ENCODE results near the gene URB1. TPM values are rescaled to one million over a fixed set of nuclear protein-coding genes. Genes with fewer than 3 reads are reported as not detected.

The URB1 gene
- polyA plus RNA-seq, 1 donor (not counting 4 experiments of a cell fraction or from before 2014, with no cell fraction given): 9.0 TPM

DNA sequence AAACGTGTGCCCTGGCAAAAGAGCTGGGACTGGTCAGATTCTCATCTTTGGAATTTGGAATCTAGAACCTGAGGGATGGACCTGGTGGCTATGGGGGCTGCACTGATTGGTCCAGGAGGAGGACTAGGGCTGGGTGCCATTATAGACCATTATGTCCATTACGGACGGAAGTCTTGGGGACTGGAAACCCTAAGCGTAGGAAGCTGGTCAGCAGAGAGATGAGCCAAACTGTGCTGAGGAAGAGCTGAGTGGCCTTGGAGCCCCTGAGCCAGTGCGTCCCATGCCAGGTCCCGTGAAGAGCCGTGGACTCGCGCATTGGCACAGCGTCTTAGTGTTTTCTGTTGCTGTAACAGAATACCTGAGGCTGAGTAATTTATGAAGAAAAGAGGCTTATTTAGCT is 84.1 kb downstream of the URB1 start:
- dilution Hi-C loops (cut with MboI; ENCODE audit: extremely low pct_ligation_motif_present, low sequenced_read_pairs): no loop called here
- H3K27me3 ChIP-seq (ENCODE audit: control insufficient read depth, extremely low read depth, insufficient read depth, low read length): no peaks in the 10 kb centered on the region
- no peaks in the 10 kb centered on the region for H4K20me1 ChIP-seq (ENCODE audit: control insufficient read depth, extremely low read depth, insufficient read depth, low read length)
- no peak overlapping the region for H3K4me2 ChIP-seq (ENCODE audit: control insufficient read depth, extremely low read depth, insufficient read depth, low read depth, low read length)
- H3K27ac ChIP-seq (ENCODE audit: control insufficient read depth, insufficient read depth, low read length): no peak overlapping the region
- H3K9me3 ChIP-seq (ENCODE audit: control insufficient read depth, low read depth, low read length): no peaks in the 10 kb centered on the region
- TF ChIP-seq EZH2 (IDR thresholded peaks at IDR 0.05; ENCODE audit: low read length): no peak
- TF ChIP-seq, protein P1, sequence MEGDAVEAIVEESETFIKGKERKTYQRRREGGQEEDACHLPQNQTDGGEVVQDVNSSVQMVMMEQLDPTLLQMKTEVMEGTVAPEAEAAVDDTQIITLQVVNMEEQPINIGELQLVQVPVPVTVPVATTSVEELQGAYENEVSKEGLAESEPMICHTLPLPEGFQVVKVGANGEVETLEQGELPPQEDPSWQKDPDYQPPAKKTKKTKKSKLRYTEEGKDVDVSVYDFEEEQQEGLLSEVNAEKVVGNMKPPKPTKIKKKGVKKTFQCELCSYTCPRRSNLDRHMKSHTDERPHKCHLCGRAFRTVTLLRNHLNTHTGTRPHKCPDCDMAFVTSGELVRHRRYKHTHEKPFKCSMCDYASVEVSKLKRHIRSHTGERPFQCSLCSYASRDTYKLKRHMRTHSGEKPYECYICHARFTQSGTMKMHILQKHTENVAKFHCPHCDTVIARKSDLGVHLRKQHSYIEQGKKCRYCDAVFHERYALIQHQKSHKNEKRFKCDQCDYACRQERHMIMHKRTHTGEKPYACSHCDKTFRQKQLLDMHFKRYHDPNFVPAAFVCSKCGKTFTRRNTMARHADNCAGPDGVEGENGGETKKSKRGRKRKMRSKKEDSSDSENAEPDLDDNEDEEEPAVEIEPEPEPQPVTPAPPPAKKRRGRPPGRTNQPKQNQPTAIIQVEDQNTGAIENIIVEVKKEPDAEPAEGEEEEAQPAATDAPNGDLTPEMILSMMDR (optimal IDR thresholded peaks at IDR 0.05 in 1 of 3, IDR thresholded peaks at IDR 0.05 in 1 of 3, conservative IDR thresholded peaks at IDR 0.05 in 1 of 3; ENCODE audit: extremely low read depth in 1 of 3, insufficient read depth in 2 of 3, low read length in 3 of 3): no peak
- no peak overlapping the region for H2AFZ ChIP-seq (ENCODE audit: control insufficient read depth, low read length)
- no peak for FAIRE-seq
- H3K36me3 ChIP-seq (ENCODE audit: control insufficient read depth in 2 of 2, extremely low read depth in 1 of 2, insufficient read depth in 2 of 2, low read length in 2 of 2): peaks cover 23 to 31% of the 10 kb centered on the region in 2 experiments
- no peaks in the 10 kb centered on the region for H3K9me1 ChIP-seq (ENCODE audit: control insufficient read depth, extremely low read depth, insufficient read depth, low read length)
- no peaks in the 10 kb centered on the region for H3K79me2 ChIP-seq (ENCODE audit: control insufficient read depth, insufficient read depth, low read length)
- DNase-seq (ENCODE audit: low read depth, low spot score): no peak
- H3K4me3 ChIP-seq (ENCODE audit: control insufficient read depth in 2 of 3, extremely low read depth in 1 of 3, insufficient read depth in 2 of 3, low read depth in 1 of 3, low read length in 3 of 3): no peak overlapping the region
- no peaks in the 10 kb centered on the region for H3K4me1 ChIP-seq (ENCODE audit: control insufficient read depth, extremely low read depth, insufficient read depth, low read length)
- no peak overlapping the region for H3K9ac ChIP-seq (ENCODE audit: control insufficient read depth, extremely low read depth, insufficient read depth, low read length)

DNA sequence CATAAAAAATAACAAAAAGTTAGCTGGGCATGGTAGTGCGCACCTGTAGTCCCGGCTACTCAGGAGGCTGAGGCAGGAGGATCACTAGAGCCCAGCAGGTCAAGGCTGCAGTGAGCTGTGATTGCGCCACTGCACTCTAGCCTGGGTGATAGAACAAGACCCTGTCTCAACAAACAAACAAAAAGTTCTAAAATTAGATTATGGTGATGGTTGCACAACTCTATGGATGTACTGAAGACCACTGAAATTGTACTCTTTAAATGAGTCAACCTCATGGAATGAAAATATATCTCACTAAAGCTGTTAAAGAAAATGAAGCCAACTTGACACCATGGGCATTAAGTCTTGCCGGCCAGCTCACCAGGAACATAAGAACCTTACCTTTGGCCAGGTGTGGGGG is 85.1 kb downstream of the URB1 start:
- H4K20me1 ChIP-seq (ENCODE audit: control insufficient read depth, extremely low read depth, insufficient read depth, low read length): no peaks in the 10 kb centered on the region
- no peak for DNase-seq (ENCODE audit: low read depth, low spot score)
- H3K36me3 ChIP-seq (ENCODE audit: control insufficient read depth in 2 of 2, extremely low read depth in 1 of 2, insufficient read depth in 2 of 2, low read length in 2 of 2): peaks cover 20 to 23% of the 10 kb centered on the region in 2 experiments
- no peak overlapping the region for H3K9ac ChIP-seq (ENCODE audit: control insufficient read depth, extremely low read depth, insufficient read depth, low read length)
- H3K4me3 ChIP-seq (ENCODE audit: control insufficient read depth in 2 of 3, extremely low read depth in 1 of 3, insufficient read depth in 2 of 3, low read depth in 1 of 3, low read length in 3 of 3): no peak overlapping the region
- H3K4me1 ChIP-seq (ENCODE audit: control insufficient read depth, extremely low read depth, insufficient read depth, low read length): no peaks in the 10 kb centered on the region
- H3K9me3 ChIP-seq (ENCODE audit: control insufficient read depth, low read depth, low read length): no peaks in the 10 kb centered on the region
- no peak overlapping the region for H2AFZ ChIP-seq (ENCODE audit: control insufficient read depth, low read length)
- dilution Hi-C loops (cut with MboI; ENCODE audit: extremely low pct_ligation_motif_present, low sequenced_read_pairs): no loop called here
- no peak for FAIRE-seq
- no peaks in the 10 kb centered on the region for H3K79me2 ChIP-seq (ENCODE audit: control insufficient read depth, insufficient read depth, low read length)
- no peaks in the 10 kb centered on the region for H3K9me1 ChIP-seq (ENCODE audit: control insufficient read depth, extremely low read depth, insufficient read depth, low read length)
- no peak for TF ChIP-seq EZH2 (IDR thresholded peaks at IDR 0.05; ENCODE audit: low read length)
- TF ChIP-seq, protein P1 (optimal IDR thresholded peaks at IDR 0.05 in 1 of 3, IDR thresholded peaks at IDR 0.05 in 1 of 3, conservative IDR thresholded peaks at IDR 0.05 in 1 of 3; ENCODE audit: extremely low read depth in 1 of 3, insufficient read depth in 2 of 3, low read length in 3 of 3): no peak
- H3K4me2 ChIP-seq (ENCODE audit: control insufficient read depth, extremely low read depth, insufficient read depth, low read depth, low read length): no peak overlapping the region
- H3K27ac ChIP-seq (ENCODE audit: control insufficient read depth, insufficient read depth, low read length): no peak overlapping the region
- H3K27me3 ChIP-seq (ENCODE audit: control insufficient read depth, extremely low read depth, insufficient read depth, low read length): no peaks in the 10 kb centered on the region

All from keratinocyte (primary cell).